Lung (tissue), 12 donors: ENCODE data around the gene ZNF749. TPM values are rescaled to one million over a fixed set of nuclear protein-coding genes. Genes with fewer than 3 reads are reported as not detected.

ENCODE experiments used
- ATAC-seq: fragments of 200-7000 bp; cut with Tn5 transposase; one replicate; pipeline ENCODE4 v1.9.1; 2020; ENCODE audit warnings: moderate number of reproducible peaks; ENCODE audit not compliant: insufficient read depth, low FRiP score
- DNase-seq, 3 donors: peaks; one replicate each; pipeline ENCODE4 v3.0.0-alpha.2; 2013 to 2017
- H3K27ac ChIP-seq, 2 donors: one replicate each; pipeline ENCODE4 v1.5.1; 2013; ENCODE audit warnings: mild to moderate bottlenecking in 2 of 2, moderate library complexity in 2 of 2, control low read depth in 1 of 2, inconsistent platforms in 1 of 2, low read depth in 1 of 2, low read length in 1 of 2
- H3K27me3 ChIP-seq, 3 donors: one replicate each; pipeline ENCODE4 v1.5.1; 2013; ENCODE audit warnings: low read length in 2 of 3; ENCODE audit not compliant: control insufficient read depth in 3 of 3, insufficient read depth in 3 of 3
- H3K36me3 ChIP-seq, 4 donors: one replicate each; pipeline ENCODE4 v1.5.1; 2013; ENCODE audit warnings: low read length in 4 of 4, mild to moderate bottlenecking in 1 of 4, moderate library complexity in 1 of 4; ENCODE audit not compliant: control insufficient read depth in 4 of 4, insufficient read depth in 4 of 4
- H3K4me1 ChIP-seq, 5 donors: one replicate each; pipeline ENCODE4 v1.5.1; 2013; ENCODE audit warnings: low read length in 5 of 5, mild to moderate bottlenecking in 2 of 5, moderate library complexity in 1 of 5; ENCODE audit not compliant: control insufficient read depth in 5 of 5, insufficient read depth in 5 of 5
- H3K4me3 ChIP-seq: one replicate; pipeline ENCODE4 v1.5.1; 2013; ENCODE audit warnings: mild to moderate bottlenecking, control low read depth, moderate library complexity
- H3K9ac ChIP-seq, 2 donors: one replicate each; pipeline ENCODE4 v1.5.1; 2013; ENCODE audit warnings: low read length in 2 of 2, control low read depth in 1 of 2; ENCODE audit not compliant: insufficient read depth in 1 of 2
- H3K9me3 ChIP-seq, 4 donors: one replicate each; pipeline ENCODE4 v1.5.1; 2013; ENCODE audit warnings: low read length in 3 of 4, mild to moderate bottlenecking in 1 of 4, moderate library complexity in 1 of 4; ENCODE audit not compliant: control insufficient read depth in 4 of 4, insufficient read depth in 3 of 4
- CTCF ChIP-seq: IDR thresholded peaks from 2 replicates; pipeline ENCODE4 v1.5.1; 2012; ENCODE audit warnings: mild to moderate bottlenecking; ENCODE audit errors: control extremely low read depth, extremely low read depth
- WGBS, 2 donors: extraction: QIAGEN DNeasy Blood & Tissue Kit; methylation state at CpG; one replicate each; pipeline ENCODE4 v1.1.7; 2013; 5-methylcytosine and 5-hydroxymethylcytosine counted together
- polyA plus RNA-seq, 2 donors: library from polyadenylated mRNA; stranded (reverse); fragments of 200-250 nt; gene quantifications; one replicate each; pipeline ENCODE4 v1.2.1, GENCODE V29; 2013
- total RNA-seq, 2 donors: library from RNA; depleted of rRNA in 1 of 2; stranded (reverse); fragments of >200 nt in 1 of 2; gene quantifications; one replicate each; pipeline ENCODE4 v1.2.1, GENCODE V29; 2014 to 2021
- donor health status: control.
- donor health status: control.
- donor health status: Bipolar disorder and iron deficiency.
- donor health status: healthy.
- donor health status: DM: yes; HTN: yes; CAD: no.

The ZNF749 gene
- total and polyA plus RNA-seq, 4 donors, result 4.0 to 14.6 (median 9.7) TPM

DNA sequence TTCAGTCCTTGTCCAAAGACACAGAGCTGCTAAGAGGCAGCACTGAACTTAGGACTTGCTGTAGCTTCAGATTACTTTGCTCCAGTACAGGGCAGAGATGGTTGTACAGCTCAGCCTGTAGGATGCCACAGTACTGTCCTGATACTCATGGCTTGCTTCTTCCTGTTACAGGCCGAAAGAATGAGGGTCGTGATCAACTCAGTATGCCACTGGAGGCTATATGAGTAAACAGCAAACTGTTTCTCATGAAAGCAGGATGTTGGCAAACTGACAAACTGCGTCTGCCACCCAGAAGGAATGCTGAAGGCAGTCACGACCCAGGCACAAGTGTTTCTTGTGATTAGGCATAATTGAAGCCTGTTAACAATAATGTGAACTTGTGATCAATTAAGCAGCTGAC, 2.8 kb downstream of the ZNF749 start:
- H3K4me3 ChIP-seq, result no peak overlapping the region
- no peak for ATAC-seq
- TF ChIP-seq CTCF, result no peak
- H3K9ac ChIP-seq, result no peak overlapping the region
- DNase-seq, result no peak
- peaks cover 0 to 16% (median 4%) of the 10 kb centered on the region in 5 donors for H3K4me1 ChIP-seq
- H3K36me3 ChIP-seq, result peaks cover 5 to 13% (median 8%) of the 10 kb centered on the region in 4 donors
- H3K27me3 ChIP-seq, result no peaks in the 10 kb centered on the region
- H3K27ac ChIP-seq, result no peak overlapping the region
- peaks cover 0 to 44% (median 0%) of the 10 kb centered on the region in 4 donors for H3K9me3 ChIP-seq
- 65 to 72% methylated on average over 4 of the region's 4 CpGs for WGBS, 2 donors

- Histone ChIP-seq H3K27me3 (no peaks in the 10 kb centered on the region), H3K36me3 (peaks cover 10 to 23% (median 16%) of the 10 kb centered on the region in 4 donors), H3K4me3 (no peak overlapping the region), H3K4me1 (peaks cover 0 to 16% (median 4%) of the 10 kb centered on the region in 5 donors), H3K27ac (no peak overlapping the region), H3K9me3 (peaks cover 0 to 53% (median under 1%) of the 10 kb centered on the region in 4 donors), H3K9ac (no peak overlapping the region)
- DNase-seq (no peak), ATAC-seq (no peak)
- 91 to 93% methylated on average over 9 of the region's 9 CpGs for WGBS, 2 donors
- TF ChIP-seq CTCF, result no peak
These were observed 3.8 kb downstream of the ZNF749 start for GRCh38 chr19:57438925-57439324.

GRCh38 chr19:57441979-57442752, 7.0 kb downstream of the ZNF749 start:
- no peaks in the 10 kb centered on the region for H3K4me1 ChIP-seq
- no peak overlapping the region for H3K27ac ChIP-seq
- H3K36me3 ChIP-seq, result peaks cover 20 to 42% (median 28%) of the 10 kb centered on the region in 4 donors
- H3K9me3 ChIP-seq, result peaks cover 0 to 66% (median 5%) of the 10 kb centered on the region in 4 donors
- TF ChIP-seq CTCF, result no peak
- WGBS, 2 donors, result 81% methylated on average over 7 of the region's 7 CpGs
- H3K4me3 ChIP-seq, result no peak overlapping the region
- no peak for DNase-seq
- no peak overlapping the region for H3K9ac ChIP-seq
- ATAC-seq, result no peak
- no peaks in the 10 kb centered on the region for H3K27me3 ChIP-seq
